ENCODE measurements around the gene ADCK2.
"Not testable (repeated sequence)": the region's sequence is repeated elsewhere in the genome, so short reads cannot be mapped to it uniquely, and the experiment has no call there.

Gene ADCK2

GRCh38 chr7:140672382-140673062 is at the start of gene ADCK2:
TSS of gene ADCK2 (plus strand) at chr7:140672945. CDS start at chr7:140673331, 386 bp downstream.
- peak; percentile 49 for DNase-seq

GRCh38 chr7:140623980-140624379 is 48.8 kb upstream of the ADCK2 start:
- no peak for DNase-seq

- DNase-seq, result no peak
Observed at GRCh38 chr7:140624392-140625191, 48.2 kb upstream of the ADCK2 start.

GRCh38 chr7:140625192-140625558 is 47.6 kb upstream of the ADCK2 start:
- not testable (repeated sequence) for DNase-seq

GRCh38 chr7:140625908-140626868 is 46.6 kb upstream of the ADCK2 start:
- no peak for DNase-seq

GRCh38 chr7:140631021-140631420 is 41.7 kb upstream of the ADCK2 start:
- DNase-seq, result no peak

GRCh38 chr7:140631602-140632001 is 41.1 kb upstream of the ADCK2 start:
- no peak for DNase-seq

- no peak for DNase-seq
Observed at GRCh38 chr7:140635345-140635744, 37.4 kb upstream of the ADCK2 start.

- DNase-seq, result no peak
Observed at GRCh38 chr7:140635816-140636215, 36.9 kb upstream of the ADCK2 start.

- no peak for DNase-seq
Observed at GRCh38 chr7:140637400-140637799, 35.3 kb upstream of the ADCK2 start.

GRCh38 chr7:140638173-140638791 is 34.5 kb upstream of the ADCK2 start:
- no peak for DNase-seq

GRCh38 chr7:140639366-140640053 is 33.2 kb upstream of the ADCK2 start:
- no peak for DNase-seq

- DNase-seq, result no peak
Observed at GRCh38 chr7:140640060-140640637, 32.6 kb upstream of the ADCK2 start.

GRCh38 chr7:140640727-140641523 is 31.8 kb upstream of the ADCK2 start, which contains the start of gene DENND2A:
TSS of gene DENND2A (minus strand) at chr7:140640813. CDS start at chr7:140602397, 38,416 bp downstream.
- DNase-seq, result no peak

GRCh38 chr7:140641524-140642195 is 31.1 kb upstream of the ADCK2 start:
- no peak for DNase-seq

- no peak for DNase-seq
Observed at GRCh38 chr7:140643416-140643815, 29.3 kb upstream of the ADCK2 start.

- DNase-seq, result not testable (repeated sequence)
Observed at GRCh38 chr7:140644761-140645160, 28.0 kb upstream of the ADCK2 start.

- no peak for DNase-seq
Observed at GRCh38 chr7:140645166-140645900, 27.4 kb upstream of the ADCK2 start.

- no peak for DNase-seq
Observed at GRCh38 chr7:140646931-140647647, 25.7 kb upstream of the ADCK2 start.

All from GDM1 (cell line).